PFSK-1 (cell line): Measurements from ENCODE around the gene ARPP19.

Source experiments
- FOXP2 ChIP-seq: optimal IDR thresholded peaks from 2 replicates; pipeline ENCODE3; 2011; ENCODE audit warnings: borderline replicate concordance, control low read depth, inconsistent platforms; ENCODE audit not compliant: insufficient read depth; ENCODE audit errors: extremely low read length, extremely low read depth
- POLR2AphosphoS5 ChIP-seq: IDR thresholded peaks from 2 replicates; pipeline ENCODE4 v1.6.1; 2012; ENCODE audit warnings: low read depth, mild to moderate bottlenecking, control low read depth, low read length, moderate library complexity
- SIN3A ChIP-seq: IDR thresholded peaks from 2 replicates; pipeline ENCODE4 v1.6.1; 2012; ENCODE audit warnings: mild to moderate bottlenecking, low read length, moderate library complexity, borderline replicate concordance; ENCODE audit not compliant: insufficient read depth
- TAF1 ChIP-seq: IDR thresholded peaks from 2 replicates; pipeline ENCODE4 v1.6.1; 2012; ENCODE audit warnings: low read length, control low read depth, borderline replicate concordance; ENCODE audit not compliant: insufficient read depth
- TF ChIP-seq, protein P1 (sequence below), 2 experiments: IDR thresholded peaks; 2 replicates each; pipeline versions ENCODE4 v1.6.1 to v1.8.0; 2011 to 2012; ENCODE audit warnings: low read depth in 2 of 2, low read length in 2 of 2, control low read depth in 1 of 2, inconsistent platforms in 1 of 2, mild to moderate bottlenecking in 1 of 2, moderate library complexity in 1 of 2; ENCODE audit not compliant: insufficient read depth in 1 of 2

The ARPP19 gene

DNA sequence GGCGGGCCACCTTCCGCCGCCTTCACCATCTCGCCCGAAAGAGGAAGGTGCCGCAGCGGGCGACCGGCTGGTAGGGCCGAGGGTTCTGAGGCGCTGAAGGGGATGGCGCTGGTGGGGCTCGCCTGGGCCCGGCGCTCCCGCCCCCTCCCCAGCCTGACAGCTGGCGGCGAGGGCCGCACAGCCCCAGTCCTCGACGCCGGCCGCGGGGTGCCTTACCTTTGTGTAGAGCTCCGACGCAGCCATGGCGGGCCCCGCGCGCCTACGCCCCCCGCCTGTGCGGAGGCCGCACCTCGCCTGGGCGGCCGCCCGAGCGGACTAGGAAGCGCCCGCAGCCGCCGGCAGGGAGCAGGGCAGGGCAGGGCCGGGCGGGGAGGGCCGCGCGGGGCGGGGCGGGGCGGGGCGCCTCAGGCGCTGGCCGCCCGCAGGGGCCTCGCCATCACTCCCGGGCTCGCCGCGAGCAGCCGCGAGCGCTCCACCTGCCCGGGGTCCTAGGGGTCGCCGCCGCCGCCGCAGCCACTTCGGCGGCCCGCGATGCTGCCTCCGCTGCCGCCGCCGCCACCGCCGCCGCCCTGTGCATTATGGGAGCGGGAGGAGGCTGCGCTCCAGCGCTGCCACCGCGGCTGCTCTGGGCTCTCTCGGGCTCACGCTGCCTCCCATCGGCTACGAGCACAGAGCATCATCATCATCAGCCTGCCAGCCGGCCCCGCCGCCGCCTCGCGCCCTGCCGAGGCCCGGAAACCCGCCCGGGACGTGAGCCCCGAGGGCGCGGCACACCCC lies 40.1 kb downstream of the ARPP19 start, which contains the start of gene MYO5A:
Gene MYO5A, minus strand, starts transcription at position 317 of the 777 bp plus-strand sequence. Its CDS starts 74 bp downstream, at position 243.
- TF ChIP-seq SIN3A, result no peak
- TF ChIP-seq, protein P1, sequence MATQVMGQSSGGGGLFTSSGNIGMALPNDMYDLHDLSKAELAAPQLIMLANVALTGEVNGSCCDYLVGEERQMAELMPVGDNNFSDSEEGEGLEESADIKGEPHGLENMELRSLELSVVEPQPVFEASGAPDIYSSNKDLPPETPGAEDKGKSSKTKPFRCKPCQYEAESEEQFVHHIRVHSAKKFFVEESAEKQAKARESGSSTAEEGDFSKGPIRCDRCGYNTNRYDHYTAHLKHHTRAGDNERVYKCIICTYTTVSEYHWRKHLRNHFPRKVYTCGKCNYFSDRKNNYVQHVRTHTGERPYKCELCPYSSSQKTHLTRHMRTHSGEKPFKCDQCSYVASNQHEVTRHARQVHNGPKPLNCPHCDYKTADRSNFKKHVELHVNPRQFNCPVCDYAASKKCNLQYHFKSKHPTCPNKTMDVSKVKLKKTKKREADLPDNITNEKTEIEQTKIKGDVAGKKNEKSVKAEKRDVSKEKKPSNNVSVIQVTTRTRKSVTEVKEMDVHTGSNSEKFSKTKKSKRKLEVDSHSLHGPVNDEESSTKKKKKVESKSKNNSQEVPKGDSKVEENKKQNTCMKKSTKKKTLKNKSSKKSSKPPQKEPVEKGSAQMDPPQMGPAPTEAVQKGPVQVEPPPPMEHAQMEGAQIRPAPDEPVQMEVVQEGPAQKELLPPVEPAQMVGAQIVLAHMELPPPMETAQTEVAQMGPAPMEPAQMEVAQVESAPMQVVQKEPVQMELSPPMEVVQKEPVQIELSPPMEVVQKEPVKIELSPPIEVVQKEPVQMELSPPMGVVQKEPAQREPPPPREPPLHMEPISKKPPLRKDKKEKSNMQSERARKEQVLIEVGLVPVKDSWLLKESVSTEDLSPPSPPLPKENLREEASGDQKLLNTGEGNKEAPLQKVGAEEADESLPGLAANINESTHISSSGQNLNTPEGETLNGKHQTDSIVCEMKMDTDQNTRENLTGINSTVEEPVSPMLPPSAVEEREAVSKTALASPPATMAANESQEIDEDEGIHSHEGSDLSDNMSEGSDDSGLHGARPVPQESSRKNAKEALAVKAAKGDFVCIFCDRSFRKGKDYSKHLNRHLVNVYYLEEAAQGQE (IDR thresholded peaks at IDR 0.05; ENCODE audit: insufficient read depth in 1 of 2, low read depth in 2 of 2, low read length in 2 of 2), result no peak
- TF ChIP-seq TAF1, result no peak
- peak; percentile 26 for TF ChIP-seq FOXP2
- peak; percentile 50; the same call in 1 of the 2 replicates for TF ChIP-seq POLR2AphosphoS5

DNA sequence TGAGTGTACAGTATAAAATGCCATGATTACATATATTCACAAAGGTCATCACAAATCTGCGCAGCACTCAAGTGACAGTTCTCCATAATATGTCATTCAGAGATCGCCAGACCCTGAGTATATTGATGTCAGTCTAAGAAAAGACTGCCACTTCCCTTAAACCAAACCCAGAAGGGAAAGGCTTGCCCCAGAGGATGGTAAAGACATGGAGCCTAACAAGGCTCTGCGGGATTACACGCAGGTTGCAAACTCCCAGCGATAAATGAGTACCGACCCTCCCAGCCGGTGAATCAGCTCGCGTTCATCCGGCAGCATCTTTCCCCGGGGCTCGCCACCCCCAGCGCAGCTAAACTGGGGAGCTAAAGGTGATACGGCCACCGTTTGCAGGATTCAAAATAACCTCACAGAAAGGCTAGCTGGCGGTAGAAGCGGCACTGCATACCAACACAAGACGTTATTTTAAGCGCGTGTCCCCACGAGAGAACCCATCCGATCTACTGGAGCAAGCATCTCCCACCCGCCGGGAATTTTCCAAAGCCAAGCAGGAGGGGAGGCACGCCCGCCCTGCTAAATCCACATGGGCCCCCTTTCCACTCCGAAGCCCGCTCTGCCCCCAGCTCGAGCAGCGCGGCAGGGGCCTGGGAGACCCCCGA lies 40.8 kb downstream of the ARPP19 start:
- TF ChIP-seq POLR2AphosphoS5, result no peak
- TF ChIP-seq, protein P1 (IDR thresholded peaks at IDR 0.05; ENCODE audit: insufficient read depth in 1 of 2, low read depth in 2 of 2, low read length in 2 of 2), result no peak
- no peak for TF ChIP-seq SIN3A
- no peak for TF ChIP-seq FOXP2
- no peak for TF ChIP-seq TAF1

DNA sequence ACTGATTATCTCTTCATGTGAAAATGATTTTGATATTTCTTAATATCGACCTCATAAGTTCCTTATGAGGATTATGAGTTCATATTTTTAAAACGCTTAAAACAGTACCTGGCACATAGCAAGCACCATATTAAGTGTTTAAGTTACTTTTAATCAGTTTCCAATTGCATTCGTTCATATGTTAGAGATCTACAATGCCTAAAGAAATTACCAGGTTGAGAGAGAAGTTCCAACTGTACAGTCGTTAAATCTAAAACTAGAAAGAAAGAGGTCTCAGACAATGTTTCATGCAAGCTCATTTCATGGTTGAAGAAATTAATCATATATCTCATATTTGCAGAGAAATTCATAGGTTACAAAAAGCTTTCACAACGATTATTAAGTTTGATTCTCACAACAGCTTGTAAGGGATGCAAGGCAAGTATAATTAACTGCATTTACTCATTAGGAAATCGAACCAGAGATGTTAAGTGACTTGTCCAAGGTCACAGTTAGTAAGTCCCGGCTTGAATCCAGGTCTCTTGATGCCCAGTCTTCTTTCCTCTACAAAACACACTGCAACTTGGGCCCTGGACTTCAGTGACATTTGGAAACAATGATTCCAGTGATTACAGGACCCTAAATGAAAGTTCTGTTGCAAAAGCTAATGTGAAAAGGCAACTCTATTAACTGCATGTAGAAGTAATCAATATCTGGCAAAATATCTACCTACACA lies 41.5 kb downstream of the ARPP19 start:
- TF ChIP-seq POLR2AphosphoS5 (no peak), FOXP2 (no peak)
- TF ChIP-seq, protein P1 (IDR thresholded peaks at IDR 0.05; ENCODE audit: insufficient read depth in 1 of 2, low read depth in 2 of 2, low read length in 2 of 2), result no peak

DNA sequence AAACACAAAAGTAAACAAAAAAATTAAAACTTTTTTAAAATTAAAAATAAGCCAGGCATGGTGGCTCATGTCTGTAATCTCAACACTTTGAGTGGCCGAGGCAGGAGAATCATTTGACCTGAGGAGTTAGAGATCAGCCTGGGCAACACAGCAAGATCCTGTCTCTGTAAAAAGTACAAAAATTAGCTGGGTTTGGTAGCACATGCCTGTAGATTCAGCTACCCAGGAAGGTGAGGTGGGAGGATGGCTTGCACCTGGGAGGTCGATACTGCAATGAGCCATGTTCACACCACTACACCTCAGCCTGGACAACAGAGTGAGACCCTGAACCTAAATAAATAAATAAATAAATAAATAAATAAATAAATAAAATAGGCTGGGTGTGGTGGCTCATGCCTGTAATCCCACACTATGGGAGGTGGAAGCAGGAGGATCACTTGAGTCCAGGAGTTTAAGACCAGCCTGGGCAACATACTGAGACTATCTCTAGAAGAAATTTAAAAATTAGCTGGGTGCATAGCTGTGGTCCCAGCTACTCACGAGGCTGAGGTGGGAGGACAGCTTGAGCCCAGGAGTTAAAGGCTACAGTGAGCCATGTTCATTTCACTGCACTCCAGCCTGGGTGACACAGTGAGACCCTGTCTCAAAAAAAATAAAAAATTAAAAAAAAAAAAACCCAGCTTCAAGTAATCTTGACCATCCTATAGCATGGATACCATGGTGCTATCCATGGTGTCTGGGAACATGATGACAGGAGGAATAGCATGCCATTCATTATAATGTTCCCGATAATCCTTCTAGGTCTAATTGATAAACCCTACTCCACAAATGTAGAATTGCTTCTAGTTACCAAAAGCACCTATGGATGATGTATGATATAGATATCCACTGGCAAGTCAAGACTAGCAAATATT lies 44.4 kb downstream of the ARPP19 start:
- TF ChIP-seq SIN3A, result no peak
- TF ChIP-seq, protein P1 (IDR thresholded peaks at IDR 0.05; ENCODE audit: insufficient read depth in 1 of 2, low read depth in 2 of 2, low read length in 2 of 2), result peak in 1 of 2 experiments; percentile 61; a peak in 2 of 4 replicates
